B cell (primary cell): ENCODE results near the gene FGF6. TPM values are rescaled to one million over a fixed set of nuclear protein-coding genes. Genes with fewer than 3 reads are reported as not detected.

Experiments
- ATAC-seq: fragments of 200-7000 bp; cut with Tn5 transposase; one replicate; pipeline ENCODE4 v1.10.0; 2021; ENCODE audit warnings: low read depth, mild to moderate bottlenecking, moderate number of reproducible peaks, moderate library complexity
- CTCF ChIA-PET: fragments of 350-600 bp; sonication (Branson Sonifier 250); formaldehyde crosslinking; loops from one replicate; lab custom pipeline; 2021; ENCODE audit warnings: antibody characterized with exemption, inconsistent platforms; lab: Charles Lee
- POLR2A ChIA-PET: fragments of 350-600 bp; sonication (Branson Sonifier 250); formaldehyde crosslinking; loops from one replicate; lab custom pipeline; 2021; ENCODE audit warnings: antibody characterized with exemption; lab: Charles Lee
- DNase-seq: peaks from one replicate; pipeline ENCODE4 v3.0.0; 2013
- H2AFZ ChIP-seq: 2 replicates; pipeline ENCODE4 v1.6.1; 2012; ENCODE audit warnings: mild to moderate bottlenecking, low read depth, low read length; ENCODE audit not compliant: insufficient read depth, poor library complexity, severe bottlenecking
- H3K27ac ChIP-seq, 2 donors: 1 replicate in 1 of 2; 2 replicates in 1 of 2; pipeline ENCODE4 v1.5.1; 2012 to 2013; ENCODE audit warnings: low read length in 2 of 2, mild to moderate bottlenecking in 2 of 2, moderate library complexity in 1 of 2
- H3K27me3 ChIP-seq, 4 experiments: fragments of 200-600 bp in 1 of 4; sonication (generic) in 1 of 4; replicated peaks in 1 of 4; 1 replicate in 2 of 4; 2 replicates in 2 of 4; pipeline versions ENCODE4 v1.6.1 to v1.7.0; 2013 to 2016; ENCODE audit warnings: low read length in 3 of 4, mild to moderate bottlenecking in 2 of 4, mixed read lengths in 1 of 4, moderate library complexity in 1 of 4; ENCODE audit not compliant: insufficient read depth in 4 of 4, control insufficient read depth in 3 of 4; ENCODE audit errors: control extremely low read depth in 1 of 4
- H3K36me3 ChIP-seq, 2 experiments: replicated peaks in 1 of 2; 1 replicate in 1 of 2; 2 replicates in 1 of 2; pipeline versions ENCODE4 v1.6.1 to v1.7.1; 2013; ENCODE audit warnings: low read length in 1 of 2; ENCODE audit not compliant: insufficient read depth in 2 of 2, control insufficient read depth in 1 of 2; ENCODE audit errors: control extremely low read depth in 1 of 2, extremely low read depth in 1 of 2
- H3K4me1 ChIP-seq, 2 donors: fragments of 200-600 bp in 1 of 2; sonication (generic) in 1 of 2; 1 replicate in 1 of 2; 2 replicates in 1 of 2; pipeline versions ENCODE4 v1.5.1 to v1.6.1; 2013 to 2017; ENCODE audit warnings: low read length in 2 of 2; ENCODE audit not compliant: control insufficient read depth in 2 of 2, insufficient read depth in 2 of 2
- H3K4me2 ChIP-seq: replicated peaks from 2 replicates; pipeline ENCODE3; 2012; ENCODE audit warnings: mild to moderate bottlenecking, low read depth, low read length; ENCODE audit not compliant: poor library complexity, severe bottlenecking
- H3K4me3 ChIP-seq, 5 experiments: fragments of 200-600 bp in 1 of 5; sonication (generic) in 1 of 5; 1 replicate in 3 of 5; 2 replicates in 2 of 5; pipeline versions ENCODE4 v1.5.1 to v1.7.0; 2011 to 2016; ENCODE audit warnings: low read length in 4 of 5, mild to moderate bottlenecking in 4 of 5, low read depth in 2 of 5, control low read depth in 1 of 5, moderate library complexity in 1 of 5; ENCODE audit not compliant: insufficient read depth in 1 of 5; ENCODE audit errors: control extremely low read depth in 1 of 5, extremely low read depth in 1 of 5
- H3K79me2 ChIP-seq: fragments of 200-600 bp; sonication (generic); one replicate; pipeline ENCODE4 v1.6.0; 2016; ENCODE audit warnings: low read length; ENCODE audit not compliant: control insufficient read depth, insufficient read depth
- H3K9ac ChIP-seq: fragments of 200-600 bp; sonication (generic); 2 replicates; pipeline ENCODE4 v1.6.1; 2017; ENCODE audit warnings: mild to moderate bottlenecking, low read length, moderate library complexity
- H3K9me3 ChIP-seq, 3 donors: one replicate each; pipeline versions ENCODE4 v1.6.1 to v1.7.1; 2013; ENCODE audit warnings: low read length in 2 of 3; ENCODE audit not compliant: control insufficient read depth in 2 of 3, insufficient read depth in 1 of 3; ENCODE audit errors: control extremely low read depth in 1 of 3
- H4K20me1 ChIP-seq: 2 replicates; pipeline ENCODE4 v1.6.0; 2012; ENCODE audit warnings: mild to moderate bottlenecking, low read length; ENCODE audit not compliant: insufficient read depth, control insufficient read depth, poor library complexity, severe bottlenecking
- H3K27ac Mint-ChIP-seq: one replicate; pipeline ENCODE4 v1.8.0; 2021; ENCODE audit warnings: mixed read lengths
- H3K27me3 Mint-ChIP-seq: one replicate; pipeline ENCODE4 v1.8.0; 2021; ENCODE audit warnings: mixed read lengths
- H3K4me1 Mint-ChIP-seq: one replicate; pipeline ENCODE4 v1.8.0; 2021; ENCODE audit warnings: mixed read lengths
- H3K4me3 Mint-ChIP-seq: one replicate; pipeline ENCODE4 v1.8.0; 2021; ENCODE audit warnings: mixed read lengths
- H3K9me3 Mint-ChIP-seq: one replicate; pipeline ENCODE4 v1.8.0; 2022; ENCODE audit warnings: mixed read lengths; ENCODE audit not compliant: insufficient read depth
- EZH2 ChIP-seq: IDR thresholded peaks from 2 replicates; pipeline ENCODE4 v1.6.1; 2012; ENCODE audit warnings: borderline replicate concordance, low read depth, mild to moderate bottlenecking, moderate library complexity, low read length; ENCODE audit not compliant: insufficient read depth, poor library complexity, severe bottlenecking
- WGBS: methylation state at CpG from one replicate; pipeline ENCODE4 v1.1.5; 2013; ENCODE audit warnings: missing lambda C conversion rate; ENCODE audit not compliant: insufficient coverage; 5-methylcytosine and 5-hydroxymethylcytosine counted together
- intact Hi-C: fragments of 100-400 bp; cut with micrococcal nuclease; formaldehyde crosslinking; loops from one replicate; pipeline ENCODE4 v1.10.0; 2022
- polyA plus RNA-seq: library from polyadenylated mRNA; depleted of rRNA; stranded (reverse); fragments of >200 nt; gene quantifications from 2 replicates; pipeline ENCODE4 v1.2.3, GENCODE V29; 2012
- total RNA-seq, 2 donors: library from RNA; stranded (reverse); fragments of 120-200 nt in 1 of 2; gene quantifications; 1 replicate in 1 of 2; 2 replicates in 1 of 2; pipeline versions ENCODE4 v1.2.3 to v1.2.4, GENCODE V29; 2013 to 2022
- TF ChIP-seq, protein P1 (sequence below): fragments of 200-600 bp; IDR thresholded peaks from one replicate; pipeline ENCODE4 v1.8.0; 2022; ENCODE audit warnings: antibody characterized with exemption, mild to moderate bottlenecking

Gene FGF6
- total and polyA plus RNA-seq, 2 donors (not counting 1 experiment from before 2014, with no cell fraction given), result not detected

DNA sequence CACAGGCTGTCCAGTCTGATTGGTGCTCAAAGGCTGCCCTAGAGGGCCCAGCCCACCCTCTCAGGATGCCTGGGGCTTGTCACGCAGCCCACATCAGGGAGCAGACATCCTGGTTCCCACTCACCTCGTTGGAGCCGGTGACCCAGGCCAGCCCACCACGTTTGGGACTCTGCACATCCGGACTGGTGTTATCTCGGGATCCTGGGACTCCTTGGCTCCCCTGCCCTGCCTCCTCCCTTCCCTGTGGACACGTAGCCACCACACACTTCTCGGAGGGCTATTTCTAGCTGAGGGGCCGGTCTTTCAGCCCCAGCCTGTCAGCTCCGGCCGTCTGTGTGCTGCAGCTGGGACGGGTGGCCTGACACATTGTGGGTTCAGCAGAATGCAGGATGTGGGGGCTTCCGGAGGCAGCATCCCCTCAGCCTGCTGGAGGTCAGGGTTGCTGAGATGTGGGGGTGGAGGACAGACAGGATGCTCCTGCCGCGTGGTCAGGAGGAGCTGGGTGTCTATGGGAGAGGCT lies 53.3 kb downstream of the FGF6 start:
- H3K4me2 ChIP-seq, result no peak overlapping the region
- no peaks in the 10 kb centered on the region for H3K4me1 Mint-ChIP-seq
- H2AFZ ChIP-seq, result no peak overlapping the region
- CTCF ChIA-PET, result no interaction called here
- peaks cover 0 to 11% (median 5%) of the 10 kb centered on the region in 4 experiments for H3K27me3 ChIP-seq
- peaks cover 43% of the 10 kb centered on the region for H3K27me3 Mint-ChIP-seq
- no peak overlapping the region for H3K9ac ChIP-seq
- DNase-seq (no peak), ATAC-seq (no peak)
- no peaks in the 10 kb centered on the region for H4K20me1 ChIP-seq
- H3K79me2 ChIP-seq, result no peaks in the 10 kb centered on the region
- no peaks in the 10 kb centered on the region for H3K9me3 Mint-ChIP-seq
- H3K4me3 Mint-ChIP-seq, result no peak overlapping the region
- H3K36me3 ChIP-seq, result no peaks in the 10 kb centered on the region
- intact Hi-C loops, result no loop called here
- H3K9me3 ChIP-seq, result no peaks in the 10 kb centered on the region
- H3K4me3 ChIP-seq, result no peak overlapping the region
- H3K27ac ChIP-seq, result no peak overlapping the region
- H3K27ac Mint-ChIP-seq, result no peak overlapping the region
- no peaks in the 10 kb centered on the region for H3K4me1 ChIP-seq
- no peak for TF ChIP-seq EZH2
- TF ChIP-seq, protein P1, sequence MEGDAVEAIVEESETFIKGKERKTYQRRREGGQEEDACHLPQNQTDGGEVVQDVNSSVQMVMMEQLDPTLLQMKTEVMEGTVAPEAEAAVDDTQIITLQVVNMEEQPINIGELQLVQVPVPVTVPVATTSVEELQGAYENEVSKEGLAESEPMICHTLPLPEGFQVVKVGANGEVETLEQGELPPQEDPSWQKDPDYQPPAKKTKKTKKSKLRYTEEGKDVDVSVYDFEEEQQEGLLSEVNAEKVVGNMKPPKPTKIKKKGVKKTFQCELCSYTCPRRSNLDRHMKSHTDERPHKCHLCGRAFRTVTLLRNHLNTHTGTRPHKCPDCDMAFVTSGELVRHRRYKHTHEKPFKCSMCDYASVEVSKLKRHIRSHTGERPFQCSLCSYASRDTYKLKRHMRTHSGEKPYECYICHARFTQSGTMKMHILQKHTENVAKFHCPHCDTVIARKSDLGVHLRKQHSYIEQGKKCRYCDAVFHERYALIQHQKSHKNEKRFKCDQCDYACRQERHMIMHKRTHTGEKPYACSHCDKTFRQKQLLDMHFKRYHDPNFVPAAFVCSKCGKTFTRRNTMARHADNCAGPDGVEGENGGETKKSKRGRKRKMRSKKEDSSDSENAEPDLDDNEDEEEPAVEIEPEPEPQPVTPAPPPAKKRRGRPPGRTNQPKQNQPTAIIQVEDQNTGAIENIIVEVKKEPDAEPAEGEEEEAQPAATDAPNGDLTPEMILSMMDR, result no peak
- POLR2A ChIA-PET, result no interaction called here
- 27% methylated on average over 13 of the region's 15 CpGs for WGBS

DNA sequence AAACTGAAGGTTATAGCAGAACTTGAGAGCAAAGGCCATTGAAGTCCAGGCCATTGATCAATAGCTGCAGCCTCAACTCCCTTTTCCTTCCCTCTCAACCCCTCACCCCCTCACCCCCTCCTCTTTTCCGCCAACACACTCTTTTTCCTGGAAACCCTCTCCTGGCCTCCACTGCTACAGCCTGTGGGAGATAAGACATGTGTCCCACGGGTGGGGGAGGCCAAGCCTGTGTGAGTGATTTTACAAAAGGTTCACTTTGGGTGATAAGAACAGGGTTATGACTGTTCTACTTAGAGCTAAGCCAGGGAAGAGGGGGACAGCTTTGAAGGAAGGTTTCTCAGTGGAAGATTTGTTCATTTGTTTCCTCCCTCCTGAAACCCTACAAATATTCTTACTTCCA lies 57.0 kb downstream of the FGF6 start:
- Histone ChIP-seq H2AFZ (no peak overlapping the region), H3K9me3 (no peaks in the 10 kb centered on the region), H3K4me1 (no peaks in the 10 kb centered on the region), H4K20me1 (no peaks in the 10 kb centered on the region), H3K4me2 (no peak overlapping the region), H3K79me2 (no peaks in the 10 kb centered on the region), H3K36me3 (no peaks in the 10 kb centered on the region), H3K9ac (no peak overlapping the region), H3K27me3 (peaks cover 0 to 10% (median 2%) of the 10 kb centered on the region in 4 experiments), H3K4me3 (no peak overlapping the region), H3K27ac (no peak overlapping the region)
- H3K9me3 Mint-ChIP-seq, result no peaks in the 10 kb centered on the region
- H3K27ac Mint-ChIP-seq, result no peak overlapping the region
- H3K27me3 Mint-ChIP-seq, result peaks cover 33% of the 10 kb centered on the region
- intact Hi-C loops, result no loop called here
- whole genome bisulfite sequencing, result 63% methylated on average over 1 of the region's 2 CpGs
- no peak for DNase-seq
- ATAC-seq, result no peak
- TF ChIP-seq, protein P1, result no peak
- no peak for TF ChIP-seq EZH2
- ChIA-PET POLR2A (no interaction called here), CTCF (no interaction called here)
- H3K4me3 Mint-ChIP-seq, result no peak overlapping the region
- H3K4me1 Mint-ChIP-seq, result no peaks in the 10 kb centered on the region
